Measurements from ENCODE around the gene DMRTC2.
"Not testable (repeated sequence)": the region's sequence is repeated elsewhere in the genome, so short reads cannot be mapped to it uniquely, and the experiment has no call there.

The DMRTC2 gene

DNA sequence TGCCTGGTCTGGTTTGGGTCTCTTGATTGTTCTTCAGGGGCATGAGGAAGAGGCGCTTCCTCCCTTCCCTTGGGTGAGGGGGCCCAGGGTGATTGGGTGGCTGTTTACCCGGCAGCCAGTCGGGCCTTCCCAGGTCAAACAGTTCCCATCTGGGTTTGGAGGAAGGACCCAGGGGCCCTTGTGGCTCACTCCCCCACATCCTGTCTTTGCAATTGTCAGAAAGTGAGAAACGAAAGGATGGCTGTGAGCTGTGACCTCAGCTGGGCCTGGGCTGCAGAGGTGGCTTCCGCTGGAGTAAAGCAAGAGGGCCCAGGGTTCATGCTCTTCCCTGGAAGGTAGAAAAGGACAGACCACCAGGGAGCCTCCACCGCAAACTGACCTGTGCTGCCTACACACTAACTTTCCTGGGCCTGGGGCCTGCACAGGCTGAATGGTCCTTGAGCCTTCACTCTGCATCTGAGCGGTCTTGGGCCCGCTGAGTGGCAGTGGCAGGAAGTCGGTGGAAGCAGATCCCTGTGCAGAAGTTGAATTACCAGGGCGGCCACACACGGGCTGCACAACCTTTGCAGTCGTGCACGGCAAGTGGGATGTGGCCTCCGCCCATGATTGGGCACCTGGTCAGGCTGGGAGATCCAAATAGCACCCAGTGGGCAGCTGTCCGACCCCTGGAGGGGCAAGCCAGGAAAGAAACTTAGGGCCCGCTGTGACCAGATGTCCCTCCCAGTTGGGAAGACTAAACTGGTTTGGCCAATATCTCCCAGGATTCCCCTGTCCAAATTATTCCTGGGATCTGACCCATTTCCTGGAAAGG, 26.9 kb downstream of the DMRTC2 start:
- no peak for DNase-seq

DNA sequence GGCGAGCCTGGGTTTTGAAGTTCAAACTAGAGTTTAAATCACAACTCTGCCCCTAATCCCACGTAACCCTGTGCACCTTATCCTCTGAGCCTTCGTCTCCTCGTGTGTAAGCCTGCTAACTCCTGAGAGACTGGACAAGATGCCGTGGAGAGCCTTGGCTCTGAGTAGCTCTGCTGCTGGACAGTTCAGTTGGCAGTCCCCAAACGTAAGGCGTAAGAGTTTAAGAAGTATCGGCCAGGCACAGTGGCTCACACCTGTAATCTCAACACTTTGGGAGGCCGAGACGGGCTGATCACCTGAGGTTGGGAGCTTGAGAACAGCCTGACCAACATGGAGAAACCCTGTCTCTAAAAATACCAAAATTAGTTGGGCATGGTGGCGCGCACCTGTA, 27.5 kb downstream of the DMRTC2 start:
- no peak for DNase-seq

DNA sequence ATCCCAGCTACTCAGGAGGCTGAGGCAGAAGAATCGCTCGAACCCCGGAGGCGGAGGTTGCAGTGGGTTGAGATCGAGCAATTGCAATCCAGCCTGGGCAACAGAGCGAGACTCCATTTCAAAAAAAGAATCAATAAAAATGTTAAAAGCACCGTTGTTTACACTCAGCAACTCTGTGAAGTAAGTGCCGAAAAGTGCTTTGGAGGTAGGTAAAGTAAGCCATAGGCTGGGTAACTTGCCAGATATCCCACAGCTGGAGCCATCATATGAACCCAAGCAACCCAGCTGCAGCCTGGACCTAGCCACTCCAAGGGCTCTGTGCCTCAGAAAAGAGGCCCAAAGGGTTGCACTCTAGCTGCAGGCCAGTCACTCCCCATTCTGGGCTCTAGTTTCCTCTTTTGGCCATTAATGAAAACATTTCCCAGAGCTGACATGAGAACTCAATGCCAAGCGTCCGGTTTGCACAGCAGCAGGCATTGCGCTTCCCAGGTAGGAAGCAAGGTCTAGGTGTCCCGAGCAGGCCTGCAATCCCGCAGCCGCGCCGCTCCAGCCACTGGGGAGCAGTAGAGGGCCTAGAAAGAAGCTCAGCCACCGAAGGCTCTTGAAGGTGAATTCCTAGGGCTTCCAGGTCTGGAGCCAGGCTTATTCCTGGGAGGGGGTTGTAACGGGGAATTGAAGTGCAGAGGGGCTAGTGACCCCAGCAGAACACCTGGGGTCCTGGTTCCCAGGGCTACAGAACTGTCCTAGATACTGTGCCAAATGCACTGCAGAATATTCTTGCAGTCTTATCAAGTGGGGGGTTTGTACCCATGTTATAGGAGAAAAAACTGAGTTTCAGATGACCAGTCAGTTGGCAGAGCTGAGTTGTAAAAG, 28.2 kb downstream of the DMRTC2 start:
- DNase-seq: peak; percentile 20

DNA sequence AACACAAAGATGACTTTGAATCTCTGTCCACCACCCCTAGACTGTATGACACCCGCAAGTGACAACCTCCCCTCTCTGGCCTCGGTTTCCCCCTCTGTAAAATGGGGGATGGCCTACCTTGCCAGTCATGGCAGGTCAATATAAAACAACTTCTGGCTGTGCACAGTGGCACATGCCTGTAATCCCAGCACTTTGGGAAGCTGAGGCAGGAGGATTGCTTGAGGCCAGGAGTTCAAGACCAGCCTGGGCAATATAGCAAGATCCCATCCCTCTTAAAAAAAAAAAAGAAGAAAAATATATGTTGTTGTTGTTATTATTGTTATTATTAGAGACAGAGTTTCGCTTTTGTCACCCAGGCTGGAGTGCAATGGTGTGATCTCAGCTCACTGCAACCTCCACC, 31.1 kb downstream of the DMRTC2 start:
- not testable (repeated sequence) for DNase-seq

DNA sequence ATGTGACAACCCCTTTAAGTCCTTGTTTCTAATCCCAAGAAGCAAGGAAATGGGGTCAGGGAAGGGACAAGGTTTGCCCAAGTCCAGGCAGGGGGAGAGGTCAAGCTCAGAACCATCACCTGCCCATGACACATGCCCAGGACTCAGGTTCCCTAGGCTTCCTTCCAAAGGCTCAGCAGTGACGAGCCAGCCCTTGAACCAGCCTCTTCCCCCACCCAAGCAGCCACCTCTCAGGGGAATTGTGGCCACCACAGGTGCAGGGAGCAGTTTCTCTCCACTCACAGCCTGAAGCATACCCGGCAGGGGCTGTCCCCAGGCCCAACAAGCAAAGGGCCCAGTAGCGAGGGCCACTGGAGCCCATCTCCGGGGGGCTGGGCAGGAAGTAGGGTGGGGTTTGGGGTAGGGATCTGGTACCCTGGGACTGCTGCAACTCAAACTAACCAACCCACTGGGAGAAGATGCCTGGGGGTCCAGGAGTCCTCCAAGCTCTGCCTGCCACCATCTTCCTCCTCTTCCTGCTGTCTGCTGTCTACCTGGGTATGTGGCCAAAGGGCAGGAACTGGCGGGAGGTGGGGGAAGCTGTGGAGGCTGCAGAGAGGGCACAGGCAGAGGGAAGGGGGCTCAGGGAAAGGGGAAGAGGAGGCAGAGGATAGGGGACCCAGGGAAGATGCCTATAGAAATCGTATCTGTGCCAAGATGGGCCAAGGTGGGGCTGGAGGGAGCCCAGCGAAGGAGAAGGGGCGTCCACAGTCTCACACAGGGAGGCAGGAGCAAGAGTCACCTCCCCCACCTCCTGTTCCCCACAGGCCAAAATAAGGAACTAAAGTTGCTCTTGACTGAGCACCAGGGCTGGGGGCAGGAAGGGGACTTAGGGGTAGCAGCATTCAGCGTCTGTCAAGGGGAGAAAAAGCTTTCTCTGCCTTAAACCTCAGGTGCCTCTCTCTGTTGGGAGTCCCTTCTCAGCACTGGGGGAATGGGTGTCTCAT, 32.3 kb downstream of the DMRTC2 start, which contains the start of gene CD79A:
Gene CD79A, plus strand, starts transcription at position 433 of the 986 bp plus-strand sequence. Its CDS starts 26 bp downstream, at position 459.
- DNase-seq: no peak

DNA sequence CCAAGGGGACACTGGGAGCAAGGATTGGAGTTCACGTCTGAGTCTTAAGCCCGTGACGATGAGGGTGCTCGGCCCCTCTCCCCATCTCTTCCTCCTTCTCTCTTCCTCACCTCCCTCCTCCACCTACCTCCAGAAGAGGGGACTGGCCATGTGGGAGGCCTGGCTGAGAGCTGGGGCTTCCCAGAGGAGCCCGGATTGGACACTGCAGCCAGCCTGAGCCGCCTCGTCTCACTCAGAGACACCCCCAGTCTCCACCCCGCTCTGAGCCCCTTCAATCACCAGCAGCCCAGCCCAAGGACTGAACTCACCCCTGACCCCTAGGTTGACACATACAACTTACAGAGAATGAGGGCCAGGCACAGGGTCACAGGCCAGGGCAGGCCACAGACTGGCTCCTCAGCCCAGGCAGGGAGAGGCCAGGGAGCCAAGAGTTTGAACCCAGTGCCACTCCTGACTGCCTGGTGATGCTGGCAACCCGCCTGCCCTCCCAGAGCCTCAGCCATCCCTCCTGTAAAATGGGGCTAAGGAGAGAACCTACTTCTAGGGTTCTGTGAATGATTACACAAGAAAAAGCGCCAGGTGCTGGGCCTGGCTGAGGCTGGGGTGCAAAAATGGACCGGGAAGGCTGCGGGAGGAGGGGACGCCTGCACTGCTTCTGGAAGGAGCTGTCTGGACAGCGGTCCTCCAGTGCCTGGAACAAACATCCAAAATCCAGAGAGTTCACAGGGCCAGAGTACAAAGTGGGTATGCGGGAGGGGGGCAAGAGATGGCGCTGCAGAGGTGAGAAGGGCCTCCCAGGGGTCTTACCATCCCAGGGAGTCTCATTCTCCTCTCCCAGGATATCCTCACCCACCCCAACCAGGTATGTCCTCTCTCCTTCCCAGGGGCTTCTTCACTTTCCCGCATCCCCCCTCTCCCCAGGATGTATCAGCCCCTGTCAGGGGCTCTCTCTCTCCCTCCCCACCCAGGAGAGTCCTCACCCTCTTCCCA, 33.4 kb downstream of the DMRTC2 start:
- DNase-seq: no peak

DNA sequence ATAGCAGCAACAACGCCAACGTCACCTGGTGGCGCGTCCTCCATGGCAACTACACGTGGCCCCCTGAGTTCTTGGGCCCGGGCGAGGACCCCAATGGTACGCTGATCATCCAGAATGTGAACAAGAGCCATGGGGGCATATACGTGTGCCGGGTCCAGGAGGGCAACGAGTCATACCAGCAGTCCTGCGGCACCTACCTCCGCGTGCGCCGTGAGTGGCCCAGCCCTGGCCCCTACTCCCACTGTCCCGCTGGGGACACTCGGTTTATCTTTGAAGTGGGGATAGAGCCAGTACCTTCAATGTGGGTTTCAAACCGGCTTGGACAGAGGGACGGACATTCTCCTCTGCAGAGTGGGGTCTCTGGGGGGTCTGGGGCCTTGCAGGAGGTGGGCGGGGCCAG, 34.2 kb downstream of the DMRTC2 start:
- no peak for DNase-seq

DNA sequence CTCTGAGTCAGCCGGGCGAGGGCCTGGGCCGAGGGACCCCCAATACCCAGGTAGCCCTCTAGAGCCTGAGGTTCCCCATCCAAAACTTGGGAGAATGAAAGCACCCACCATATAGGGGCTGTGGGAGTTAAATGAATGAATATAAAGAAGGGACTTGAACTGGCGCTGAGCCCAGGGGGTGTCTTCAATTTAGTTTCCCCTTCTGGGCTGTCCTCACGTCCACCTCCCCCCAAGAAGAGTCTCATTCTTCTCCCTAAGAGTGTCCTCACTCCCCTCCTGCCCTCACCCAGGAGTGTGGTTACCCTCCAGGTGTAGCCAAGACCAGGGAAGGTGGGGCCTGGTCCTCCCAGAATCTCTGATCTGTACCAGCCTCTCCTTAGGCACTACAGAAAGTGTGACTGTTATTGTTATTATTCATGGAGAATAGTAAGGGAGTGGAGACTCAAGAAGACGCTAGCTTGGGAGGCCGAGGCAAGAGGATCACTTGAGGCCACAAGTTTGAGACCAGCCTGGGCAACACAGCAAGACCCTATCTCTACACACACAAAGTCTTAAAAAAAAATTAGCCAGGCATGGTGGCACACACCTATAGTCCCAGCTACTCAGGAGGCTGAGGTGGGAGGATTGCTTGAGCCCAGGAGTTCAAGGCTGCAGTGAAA, 35.0 kb downstream of the DMRTC2 start:
- DNase-seq: no peak

DNA sequence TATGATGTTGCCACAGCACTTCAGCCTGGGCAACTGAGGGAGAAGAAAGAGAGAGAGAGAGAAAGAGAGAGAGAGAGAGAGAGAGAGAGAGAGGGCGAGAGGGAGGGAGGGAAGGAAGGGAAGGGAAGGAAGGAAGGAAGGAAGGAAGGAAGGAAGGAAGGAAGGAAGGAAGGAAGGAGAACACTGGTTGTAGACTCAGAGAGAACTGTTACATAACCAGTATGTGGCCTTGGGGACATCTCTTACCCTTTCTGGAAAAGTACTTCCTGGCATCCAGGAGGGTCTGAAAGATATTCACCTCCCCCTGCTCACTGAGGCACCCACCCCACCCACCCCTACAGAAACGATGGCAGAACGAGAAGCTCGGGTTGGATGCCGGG, 35.5 kb downstream of the DMRTC2 start:
- DNase-seq: no peak

DNA sequence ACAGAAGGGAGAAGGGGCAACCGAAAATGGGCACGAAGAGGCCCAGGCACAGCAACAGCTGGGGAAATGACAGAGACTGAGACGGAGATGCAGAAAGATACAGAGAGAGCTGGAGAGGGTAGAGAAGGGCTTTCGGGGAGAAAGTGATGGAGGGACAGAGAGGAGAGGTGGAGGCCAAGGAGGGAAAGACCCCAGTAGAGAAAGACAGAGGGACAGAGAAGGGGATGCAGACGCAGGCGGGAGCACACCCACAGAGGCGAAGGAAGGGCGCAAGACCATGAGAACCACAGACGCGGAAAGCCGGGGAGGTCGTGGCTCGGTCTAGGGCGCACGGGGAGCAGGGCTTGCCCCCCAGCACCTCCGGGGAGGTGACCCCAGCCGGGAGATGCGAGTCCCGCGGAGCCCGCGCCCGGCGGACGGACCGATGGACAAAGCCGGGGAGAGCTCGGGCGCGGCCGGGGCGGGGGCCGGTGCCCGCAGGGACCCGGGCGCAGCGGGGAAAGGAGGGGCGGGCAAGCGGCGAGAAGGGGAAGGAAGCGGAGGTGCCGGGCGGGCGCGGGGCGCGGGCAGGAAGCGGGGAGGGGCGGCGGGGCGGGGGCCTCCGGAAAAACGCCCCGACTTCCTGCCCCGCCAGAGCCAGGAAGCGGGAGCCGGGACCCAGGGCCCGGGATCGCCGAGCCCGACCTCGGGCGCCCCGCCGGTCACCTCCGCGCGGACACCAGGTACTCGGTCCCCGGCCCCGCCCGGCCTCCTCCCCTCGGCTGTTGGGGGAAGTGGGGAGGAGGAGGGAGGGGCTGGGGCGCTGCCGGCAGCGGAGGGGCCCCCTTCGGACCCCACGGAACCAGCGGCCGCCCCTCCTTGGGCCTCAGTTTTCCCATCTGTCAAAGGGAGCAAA, 38.0 kb downstream of the DMRTC2 start, which contains the start of gene ARHGEF1:
Gene ARHGEF1, plus strand, starts transcription at position 617 of the 895 bp plus-strand sequence. CDS start 4,899 bp downstream, outside the sequence.
- no peak for DNase-seq

DNA sequence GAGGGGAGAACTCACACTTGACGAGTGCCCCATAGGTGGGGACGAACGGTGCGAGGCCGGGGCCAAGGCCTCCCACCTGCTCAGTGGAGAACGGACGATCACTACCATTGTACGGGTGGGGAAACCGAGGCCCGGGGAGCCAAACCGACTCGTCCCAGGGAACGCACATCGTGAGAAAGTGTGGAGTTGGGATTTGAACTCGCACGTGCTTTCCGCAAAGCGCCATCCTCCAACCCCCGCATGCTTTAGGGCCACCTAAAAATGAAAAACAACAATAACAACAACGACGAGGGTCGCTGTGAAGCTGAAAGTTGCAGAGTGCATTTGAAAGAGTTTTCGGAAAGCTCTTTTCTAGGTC, 38.6 kb downstream of the DMRTC2 start:
- DNase-seq: no peak

DNA sequence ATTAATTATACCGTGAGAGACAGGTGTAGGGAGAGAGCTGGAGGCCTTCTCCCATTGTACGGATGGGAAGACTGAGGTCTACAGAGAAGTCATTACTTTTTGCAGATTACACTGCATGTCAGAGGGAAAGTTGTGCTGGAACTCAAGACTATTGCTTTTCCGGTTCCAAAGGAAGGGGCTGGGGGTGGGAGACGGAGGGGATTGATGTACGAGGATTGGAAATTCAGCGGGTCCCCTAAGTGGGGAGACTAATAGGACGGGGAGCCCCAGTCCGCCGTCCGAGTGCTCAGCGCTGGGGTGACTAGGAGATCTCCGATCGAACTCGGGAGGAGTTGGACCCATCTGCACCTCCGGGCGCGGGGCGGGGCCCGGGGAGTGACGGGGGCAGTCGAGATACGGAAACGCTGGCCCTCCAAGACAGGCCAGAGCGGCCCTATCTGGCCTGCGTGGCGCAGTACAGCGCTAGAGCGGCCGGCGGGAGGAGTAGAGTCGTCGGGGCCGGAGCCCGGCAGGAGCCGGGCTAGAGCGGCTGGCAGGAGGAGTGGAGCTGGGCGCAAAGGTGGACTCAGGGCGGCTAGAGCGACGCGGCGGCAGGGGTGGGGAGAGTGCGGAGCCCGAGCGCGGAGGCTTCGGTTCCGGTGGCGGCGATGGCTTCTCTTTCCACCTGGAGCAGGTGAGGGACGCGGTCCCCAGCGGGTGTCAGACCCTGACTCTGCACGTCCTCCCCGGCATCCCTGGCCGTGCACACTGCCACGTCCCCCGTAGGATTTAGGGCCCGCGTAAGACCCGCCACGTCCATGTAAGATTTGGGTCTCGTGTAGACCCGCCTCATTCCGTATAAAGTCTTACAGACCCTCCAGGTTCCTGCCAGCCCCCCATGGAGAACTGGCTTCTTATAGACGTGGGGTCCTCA, 39.2 kb downstream of the DMRTC2 start:
- peak; percentile 88 for DNase-seq

DNA sequence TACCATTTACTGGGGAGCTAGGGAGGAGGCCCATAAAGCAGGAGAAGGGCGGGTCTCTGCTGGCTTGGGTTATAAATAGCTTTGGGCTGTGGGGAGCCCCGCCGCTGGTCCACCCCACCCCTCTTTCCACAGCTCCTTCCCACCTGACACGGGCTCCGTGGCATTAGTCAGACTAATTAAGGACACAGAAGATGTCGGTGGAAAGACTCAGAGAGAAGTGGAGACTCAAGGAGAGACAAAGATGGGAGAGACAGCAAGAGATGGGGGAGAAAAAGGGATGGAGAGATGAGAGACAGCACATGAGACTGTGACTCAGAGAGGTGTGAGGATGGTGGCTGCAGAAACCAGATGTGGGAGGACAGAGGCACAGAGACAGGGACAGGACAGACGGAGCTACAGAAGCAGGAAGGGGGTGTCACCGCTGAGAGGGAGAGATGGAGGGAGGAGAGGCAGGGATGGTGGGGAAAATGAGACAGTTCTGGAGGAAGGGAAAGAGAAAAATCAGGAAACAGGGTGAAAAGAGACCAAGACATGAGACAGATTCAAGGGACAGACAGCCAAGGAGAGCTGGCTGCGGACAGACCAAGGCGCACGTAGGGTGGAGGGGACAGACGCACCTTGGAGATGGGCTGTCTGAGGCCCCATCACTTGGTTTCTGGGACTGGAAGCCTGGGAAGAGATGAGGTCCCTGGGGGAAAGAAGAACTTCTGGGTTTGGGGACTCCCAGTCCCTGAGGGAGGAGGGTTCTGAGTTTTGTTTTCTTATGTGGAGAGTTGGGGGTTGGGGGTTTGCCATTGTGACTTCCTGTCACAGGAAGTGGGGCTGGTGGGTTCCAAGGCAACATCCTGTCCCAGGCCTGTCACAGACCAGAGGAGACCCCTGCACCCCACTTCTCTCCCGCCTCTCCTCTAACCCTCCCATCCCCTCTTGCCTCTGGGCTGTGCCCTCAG, 42.2 kb downstream of the DMRTC2 start:
- DNase-seq: no peak

DNA sequence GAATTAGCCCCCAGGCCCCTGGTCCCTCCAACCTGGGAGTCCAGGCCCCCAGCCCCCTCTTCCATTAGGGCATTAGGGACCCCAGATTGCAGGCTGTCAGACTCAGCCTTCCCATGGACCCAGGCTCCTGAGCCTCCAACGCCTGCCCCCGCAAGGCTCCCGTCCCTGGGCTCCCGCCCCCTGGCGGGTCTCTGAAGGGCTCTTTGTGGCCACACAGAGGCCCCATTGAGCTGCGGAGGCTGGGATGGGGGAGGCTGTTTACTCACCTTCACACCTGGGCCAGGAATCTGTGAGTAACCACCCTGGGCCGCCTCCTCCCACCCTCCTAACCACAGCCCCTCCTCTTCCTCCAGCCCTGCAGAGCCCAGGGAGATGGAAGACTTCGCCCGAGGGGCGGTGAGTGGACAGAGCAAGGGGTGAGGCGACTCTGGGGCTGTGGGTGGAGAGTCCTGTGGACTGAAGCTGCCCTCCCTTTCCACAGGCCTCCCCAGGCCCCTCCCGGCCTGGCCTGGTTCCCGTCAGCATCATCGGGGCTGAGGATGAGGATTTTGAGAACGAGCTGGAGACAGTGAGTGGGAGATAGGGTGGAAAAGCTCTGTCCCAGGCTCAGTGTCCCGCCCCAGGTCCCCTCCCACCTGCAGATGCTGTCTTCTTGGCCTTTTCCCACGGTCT, 43.0 kb downstream of the DMRTC2 start:
- peak; percentile 84 for DNase-seq

DNA sequence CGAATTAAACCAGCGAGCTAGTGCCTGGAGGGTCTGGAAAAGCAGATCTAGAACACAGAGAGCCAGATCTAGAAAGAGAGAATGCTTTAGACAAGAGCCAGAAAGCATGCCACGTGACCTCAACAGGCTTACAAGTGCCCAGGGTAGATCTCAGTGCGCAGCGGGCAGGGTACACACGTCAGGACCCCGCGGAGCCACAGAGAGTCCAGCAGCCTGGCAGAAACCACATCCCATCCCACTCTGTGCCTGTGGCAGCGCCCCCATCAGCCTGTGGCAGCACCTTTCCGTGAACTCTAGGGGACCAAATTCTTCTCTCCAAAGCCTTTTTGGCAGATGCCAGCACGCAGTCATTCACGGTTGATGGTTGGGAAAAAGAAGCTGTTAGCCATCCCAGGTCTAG, 44.1 kb downstream of the DMRTC2 start:
- DNase-seq: no peak

DNA sequence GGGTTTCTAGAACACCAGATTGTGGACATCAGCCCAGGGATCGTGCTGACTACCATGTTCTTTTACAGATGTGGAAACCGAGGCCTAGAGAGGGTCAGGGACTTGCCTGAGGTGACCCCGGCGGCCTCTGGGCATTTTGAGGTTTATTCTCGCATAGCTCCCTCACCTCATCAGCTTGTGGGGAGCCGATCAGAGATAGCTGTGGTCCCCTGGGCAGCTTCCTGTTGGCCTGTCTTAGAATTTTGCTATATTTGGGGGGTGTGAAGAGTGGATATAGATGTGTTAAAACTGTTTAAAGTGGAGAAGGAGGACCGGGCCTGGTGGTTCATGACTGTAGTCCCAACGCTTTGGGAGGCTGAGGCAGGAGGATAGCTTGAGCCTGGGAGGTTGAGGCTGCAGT, 45.1 kb downstream of the DMRTC2 start:
- no peak for DNase-seq

DNA sequence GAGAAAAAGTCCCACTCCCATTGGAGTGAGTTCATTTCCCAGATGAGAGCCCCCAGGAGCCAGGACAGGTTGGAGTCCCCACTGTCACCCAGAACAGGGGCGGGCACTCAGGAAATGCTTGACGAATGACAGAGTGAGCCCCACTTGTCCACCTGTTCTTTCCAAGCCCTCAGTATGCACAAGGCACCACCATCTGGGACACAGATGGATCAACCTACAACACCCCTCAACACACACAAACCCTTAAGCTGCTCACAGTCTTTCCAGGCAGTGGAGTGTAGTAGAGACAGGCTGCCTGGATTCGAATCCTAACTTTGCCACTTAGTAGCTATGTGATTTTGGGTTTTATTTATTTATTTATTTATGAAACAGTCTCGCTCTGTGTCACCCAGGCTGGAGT, 46.1 kb downstream of the DMRTC2 start:
- no peak for DNase-seq

Data from T1000 (cell line).